GM21786 (cell line): ENCODE measurements around the gene ATXN7L1.

Experiments
- ATAC-seq: cut with Tn5 transposase; IDR thresholded peaks from one replicate; pipeline ENCODE4 v1.9.1; 2021; ENCODE audit not compliant: unreplicated experiment

Gene ATXN7L1

DNA sequence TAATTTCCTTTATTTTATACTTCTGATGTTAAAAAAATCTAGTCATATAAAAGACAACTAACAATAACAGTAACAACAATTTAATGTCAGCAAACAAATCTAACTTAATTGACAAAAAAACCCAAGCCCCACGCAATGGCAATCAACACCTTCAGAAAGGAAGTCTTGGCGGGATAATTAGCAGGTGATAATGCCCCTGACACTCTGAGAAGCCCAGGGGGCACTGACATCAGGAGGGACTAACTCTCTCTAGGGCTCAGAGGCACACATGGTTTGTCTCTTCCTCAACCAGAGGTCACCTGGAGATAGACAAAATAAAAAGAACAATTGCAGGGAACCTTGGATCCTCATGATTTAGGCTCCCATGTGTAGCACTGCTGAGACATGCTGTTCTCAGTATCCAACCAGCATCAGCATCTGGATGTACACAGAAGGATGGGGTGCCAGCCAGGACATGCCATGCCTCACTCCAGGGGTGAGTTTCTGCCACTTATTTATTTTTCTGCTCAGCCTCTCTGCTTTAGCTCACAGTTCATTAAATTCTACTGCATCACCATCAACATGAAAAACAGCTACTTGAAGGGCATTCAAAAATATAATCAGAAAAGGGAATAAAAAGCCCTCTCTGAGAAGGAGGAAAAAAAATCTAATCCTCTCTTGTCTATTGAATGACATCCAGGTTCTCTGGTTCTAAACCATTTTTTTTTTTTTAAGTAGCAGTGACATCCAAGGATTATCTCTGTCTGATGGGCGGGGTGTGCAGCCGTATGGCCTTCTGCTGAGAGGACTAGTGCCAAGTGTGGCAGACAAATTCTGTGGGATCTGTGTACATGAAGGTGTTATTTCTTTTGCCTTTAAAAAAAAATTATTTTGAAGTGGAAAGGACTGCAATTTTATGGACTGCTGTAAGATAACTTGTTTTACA is 96.3 kb downstream of the ATXN7L1 start:
- ATAC-seq, result no peak

DNA sequence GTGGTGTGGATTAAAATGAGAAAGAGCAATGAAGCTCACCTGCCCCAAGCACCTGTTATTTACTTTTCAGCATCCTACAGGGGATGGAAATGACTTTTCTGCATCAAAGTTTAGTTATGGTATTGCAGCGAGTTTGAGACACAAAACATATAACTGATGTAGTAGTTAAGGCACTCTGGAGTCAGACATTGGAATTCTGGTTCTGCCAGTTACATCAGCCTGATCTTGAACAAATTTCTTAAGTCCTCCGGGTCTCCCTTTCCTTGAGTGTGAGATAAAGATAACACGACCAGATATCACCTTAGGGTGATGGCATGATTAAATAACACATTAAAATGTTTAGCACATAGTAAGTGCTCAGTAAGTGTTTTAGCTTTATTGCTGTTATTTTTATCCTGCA is 97.4 kb downstream of the ATXN7L1 start:
- ATAC-seq, result no peak

DNA sequence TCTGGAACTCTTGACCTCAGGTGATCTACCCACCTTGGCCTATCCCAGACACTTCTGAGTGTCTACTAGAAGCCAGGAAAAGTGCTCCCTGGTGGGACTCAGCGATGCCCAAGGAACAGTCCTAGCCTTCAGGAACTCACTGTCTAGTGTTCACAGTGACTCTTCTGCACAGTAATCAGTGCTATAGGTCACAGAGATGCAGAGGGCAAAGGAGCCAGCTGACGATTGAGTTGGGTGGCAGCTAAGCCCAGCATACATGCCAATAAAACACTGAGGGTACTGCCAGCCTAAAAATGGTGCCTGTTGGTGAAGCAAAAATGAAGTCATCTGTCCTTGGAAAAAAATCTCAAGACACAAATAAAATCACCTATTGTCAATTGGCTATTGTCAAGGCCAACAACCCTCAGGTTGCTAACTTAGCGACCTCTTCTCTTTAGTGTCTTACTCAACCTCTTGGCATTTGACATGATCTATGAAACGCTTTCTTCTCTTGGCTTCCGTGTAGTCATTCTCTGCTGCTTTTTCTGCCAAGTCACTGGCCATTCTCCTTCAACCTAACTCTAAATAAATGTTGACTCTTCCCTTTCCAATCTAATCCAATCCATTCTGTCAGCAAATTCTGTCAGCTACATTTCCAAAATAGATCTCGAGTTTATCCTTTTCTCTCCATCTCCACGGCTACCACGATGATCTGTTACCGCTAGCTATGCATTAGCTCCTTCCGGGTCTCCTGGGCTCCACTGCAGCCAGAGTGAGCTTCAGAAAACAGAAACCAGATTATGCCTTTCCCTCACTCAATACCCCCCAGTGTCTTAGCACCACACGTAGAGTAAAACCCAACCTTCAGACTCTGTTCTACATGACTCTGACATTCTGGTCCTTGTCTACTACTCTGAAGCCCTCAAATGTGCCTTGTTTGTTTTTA is 99.2 kb downstream of the ATXN7L1 start:
- no peak for ATAC-seq

DNA sequence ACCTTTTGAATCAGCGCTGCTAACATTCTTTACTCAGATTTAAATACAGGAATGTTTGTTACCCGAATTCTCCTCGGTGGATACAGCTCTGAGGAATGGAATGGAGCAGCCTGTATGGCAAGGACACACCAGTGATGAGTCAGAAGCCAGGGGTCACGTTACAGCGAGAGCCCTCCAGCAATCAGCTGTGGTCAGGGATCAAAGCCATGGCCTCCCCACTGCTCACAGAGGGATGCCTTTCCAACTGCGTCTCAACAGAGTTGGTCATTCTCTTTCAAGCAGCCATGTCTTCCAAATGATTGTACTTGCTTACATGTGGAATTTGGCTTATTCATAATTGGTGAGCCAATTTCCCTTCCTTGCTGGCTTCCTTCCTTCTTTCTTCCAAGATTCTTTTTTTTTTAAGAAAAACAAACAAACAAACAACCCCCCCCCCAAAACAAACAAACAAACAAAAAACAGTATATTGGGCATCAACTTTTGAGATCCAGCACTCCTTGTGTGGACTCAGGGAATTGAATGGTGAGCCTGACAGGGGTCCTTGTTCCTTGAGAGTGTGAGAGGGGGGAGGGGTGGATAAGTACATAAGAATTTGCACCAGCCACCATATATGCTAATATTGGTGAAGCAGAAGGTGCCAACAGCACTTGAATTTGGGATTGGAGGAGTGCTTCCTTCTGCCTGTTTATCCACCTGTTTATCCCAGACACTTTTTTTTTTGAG is 100.2 kb downstream of the ATXN7L1 start:
- no peak for ATAC-seq

DNA sequence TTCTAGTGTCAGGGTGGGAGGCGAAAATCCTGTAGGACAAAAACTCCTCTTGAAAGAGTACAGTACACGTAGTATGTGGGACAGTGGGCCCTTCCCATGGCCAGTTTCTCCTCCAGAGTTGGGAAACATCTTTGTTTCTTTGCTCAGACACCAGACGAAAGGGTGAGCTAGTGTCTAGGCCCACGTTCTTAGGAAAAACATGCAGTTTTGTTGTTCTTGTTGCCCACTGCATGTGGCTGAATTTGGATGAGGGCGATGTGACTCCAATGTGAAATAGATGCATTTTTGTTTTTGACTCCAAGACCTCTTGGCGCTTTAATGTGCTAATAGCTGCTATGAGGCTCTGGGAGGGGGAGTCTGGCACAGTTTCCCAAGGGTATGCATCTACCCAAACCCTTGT is 100.8 kb downstream of the ATXN7L1 start:
- no peak for ATAC-seq

DNA sequence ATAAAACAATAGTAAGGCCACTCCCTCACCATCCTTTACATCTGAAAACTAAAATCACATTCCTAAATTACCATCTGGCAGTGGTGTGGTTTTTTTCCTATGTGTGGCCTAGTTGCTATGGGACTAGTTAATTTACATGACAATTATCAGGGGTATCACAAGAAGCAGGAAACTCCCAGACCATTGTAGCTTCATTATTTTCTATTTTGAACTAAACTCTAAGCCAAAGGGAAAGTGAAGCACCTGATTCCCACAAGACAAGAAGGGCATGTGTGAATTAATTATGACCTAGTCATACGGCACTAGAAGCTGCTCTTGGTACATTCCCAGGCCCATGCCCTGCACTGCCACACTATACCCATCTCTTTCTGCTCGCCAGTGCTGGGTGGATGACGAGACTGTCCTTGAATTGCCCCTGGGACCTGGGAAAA is 103.4 kb downstream of the ATXN7L1 start:
- ATAC-seq, result no peak

DNA sequence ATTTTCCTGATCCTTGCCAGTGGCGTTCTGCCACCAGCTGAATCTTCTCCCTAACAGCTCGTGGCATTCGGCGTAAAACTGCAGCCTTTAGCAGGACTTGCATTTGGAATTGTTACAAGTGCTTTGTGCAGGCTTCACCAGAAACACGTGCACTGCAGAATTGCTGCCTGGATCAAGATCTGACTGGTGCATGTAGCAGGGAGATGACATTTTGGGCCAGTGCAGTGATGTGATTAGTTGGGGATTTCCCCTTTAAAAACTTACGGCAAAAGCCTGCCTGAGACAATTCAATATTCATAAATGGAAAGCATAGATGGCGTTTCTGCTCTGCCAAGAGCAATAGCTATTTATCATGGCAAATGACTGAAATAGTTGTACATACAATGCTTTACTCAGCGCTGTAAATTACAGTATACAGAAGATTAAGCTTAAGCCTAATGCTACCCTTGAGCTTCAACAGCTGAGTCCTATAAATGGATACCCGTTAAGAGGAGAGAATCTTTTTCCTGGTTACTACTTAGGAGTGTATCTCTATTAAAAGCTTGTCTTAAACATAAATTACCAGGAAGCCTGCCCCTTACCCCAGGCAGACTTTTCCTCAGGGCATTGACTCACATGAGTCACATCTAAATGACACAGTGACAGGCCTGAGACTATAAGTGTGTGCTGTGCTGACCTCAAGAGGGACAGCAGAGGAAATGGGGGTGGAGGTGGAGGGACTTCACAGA is 106.3 kb downstream of the ATXN7L1 start:
- no peak for ATAC-seq

DNA sequence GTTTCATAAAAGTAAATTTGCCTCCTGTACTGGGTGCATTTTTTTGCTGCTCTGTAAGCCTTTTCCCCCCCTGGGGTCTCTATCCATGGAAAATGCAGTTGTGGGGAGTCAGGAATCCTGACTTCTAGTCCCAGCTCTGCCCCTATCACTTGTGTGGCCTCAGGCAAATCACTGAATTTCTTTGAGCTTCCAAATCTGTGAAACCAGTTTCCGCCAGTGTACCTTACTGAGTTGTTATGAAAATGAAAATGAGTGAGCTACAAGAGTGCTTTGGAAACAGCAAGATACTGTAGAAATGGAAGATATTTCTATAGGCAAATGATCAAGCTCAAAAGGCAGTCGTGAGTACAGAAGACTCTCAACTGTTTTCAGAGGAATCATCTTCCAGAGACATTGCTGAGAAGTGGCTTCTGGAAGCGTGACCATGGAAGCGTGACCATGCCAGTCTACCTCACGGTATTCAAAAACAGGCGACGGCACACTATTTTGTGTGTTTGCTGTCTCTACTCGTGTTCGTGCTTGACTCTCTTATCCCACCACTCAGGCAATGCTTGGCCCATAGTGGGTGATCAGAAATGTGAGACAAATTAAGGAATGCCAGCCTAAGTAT is 107.4 kb downstream of the ATXN7L1 start:
- peak; percentile 30 for ATAC-seq

DNA sequence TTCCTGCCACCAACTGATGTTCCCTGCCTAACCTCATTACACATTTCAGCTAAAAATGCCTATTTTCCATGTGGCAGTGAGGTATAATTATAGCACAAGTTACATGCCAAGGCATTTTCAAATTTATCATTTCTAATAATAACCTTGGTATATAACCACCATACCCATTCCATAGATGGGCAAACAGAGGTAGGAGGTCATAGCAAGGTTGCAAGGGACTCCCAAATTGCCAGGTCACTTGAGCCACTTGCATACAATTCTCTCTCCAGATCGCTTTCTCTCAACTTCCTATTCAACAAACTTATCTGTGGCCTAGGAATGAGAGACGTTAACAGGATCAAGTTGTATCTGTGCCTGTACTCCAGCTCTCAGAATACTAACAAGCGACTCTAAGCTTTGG is 108.3 kb downstream of the ATXN7L1 start:
- ATAC-seq, result no peak

DNA sequence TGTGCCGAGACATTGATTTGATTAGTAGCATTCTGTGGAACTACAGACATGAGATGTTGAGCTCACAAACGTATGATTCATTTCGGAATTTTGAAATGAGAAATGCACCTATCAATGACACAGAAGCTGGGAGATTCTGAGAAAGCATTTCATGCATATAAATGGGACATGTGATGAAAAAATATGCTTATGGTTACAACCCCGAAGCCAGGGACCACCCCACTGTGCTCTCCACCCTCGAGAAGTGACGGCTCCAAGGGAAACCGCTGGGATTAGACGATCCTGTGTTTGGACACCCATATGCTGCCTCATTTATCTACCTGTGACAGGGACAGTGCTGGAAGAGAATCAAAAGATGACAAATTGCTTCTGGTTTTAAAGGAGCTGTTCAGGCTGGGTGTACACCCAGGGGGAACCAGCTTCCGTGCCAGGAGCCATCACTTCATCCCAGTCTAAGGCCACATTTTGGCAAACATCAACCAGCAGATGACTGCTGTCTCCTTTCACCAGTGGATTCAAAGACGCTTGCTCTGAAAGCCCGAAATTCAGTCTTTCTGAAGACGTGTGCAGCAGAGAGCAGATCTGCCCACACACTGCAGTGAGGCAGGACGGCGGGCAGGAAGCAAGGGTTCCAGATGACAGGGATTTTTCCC is 109.9 kb downstream of the ATXN7L1 start:
- ATAC-seq, result peak; percentile 37

DNA sequence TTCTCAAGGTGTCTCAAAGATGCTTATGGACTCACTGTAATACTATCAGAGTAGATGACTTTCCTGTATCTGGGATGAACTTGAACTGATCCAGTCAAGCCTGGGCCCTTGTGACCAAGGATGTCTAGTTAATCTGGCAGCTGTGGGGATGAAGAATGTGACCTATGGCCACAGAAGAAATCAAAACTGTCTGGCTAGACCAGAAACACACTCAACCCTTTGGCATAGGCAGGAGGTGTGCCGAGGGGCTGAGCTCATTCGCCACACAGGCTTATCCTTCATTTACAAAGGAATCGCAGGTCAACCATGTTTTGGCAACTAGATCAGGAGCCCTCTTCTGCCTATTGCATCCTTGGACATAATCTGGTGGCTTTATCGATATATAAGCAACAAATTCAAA is 110.6 kb downstream of the ATXN7L1 start:
- ATAC-seq, result no peak

DNA sequence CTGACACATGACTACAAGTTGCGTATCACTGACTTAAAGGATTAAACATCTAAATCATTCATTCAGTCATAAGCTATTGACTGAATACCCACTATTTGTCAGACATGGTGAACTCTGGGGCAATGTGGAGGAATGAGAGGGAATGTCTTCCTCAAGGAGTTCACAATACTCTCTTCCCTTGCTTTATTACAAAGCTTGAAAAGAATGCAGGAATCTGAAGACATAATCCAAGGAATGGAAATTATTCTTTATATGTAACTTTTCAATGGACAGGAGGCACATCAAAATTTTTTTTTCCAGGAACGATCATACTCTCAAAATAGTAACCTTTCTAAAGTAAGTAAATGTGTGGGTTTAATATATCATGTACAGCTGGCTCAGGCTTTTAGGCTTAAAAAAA is 111.9 kb downstream of the ATXN7L1 start:
- ATAC-seq, result no peak

DNA sequence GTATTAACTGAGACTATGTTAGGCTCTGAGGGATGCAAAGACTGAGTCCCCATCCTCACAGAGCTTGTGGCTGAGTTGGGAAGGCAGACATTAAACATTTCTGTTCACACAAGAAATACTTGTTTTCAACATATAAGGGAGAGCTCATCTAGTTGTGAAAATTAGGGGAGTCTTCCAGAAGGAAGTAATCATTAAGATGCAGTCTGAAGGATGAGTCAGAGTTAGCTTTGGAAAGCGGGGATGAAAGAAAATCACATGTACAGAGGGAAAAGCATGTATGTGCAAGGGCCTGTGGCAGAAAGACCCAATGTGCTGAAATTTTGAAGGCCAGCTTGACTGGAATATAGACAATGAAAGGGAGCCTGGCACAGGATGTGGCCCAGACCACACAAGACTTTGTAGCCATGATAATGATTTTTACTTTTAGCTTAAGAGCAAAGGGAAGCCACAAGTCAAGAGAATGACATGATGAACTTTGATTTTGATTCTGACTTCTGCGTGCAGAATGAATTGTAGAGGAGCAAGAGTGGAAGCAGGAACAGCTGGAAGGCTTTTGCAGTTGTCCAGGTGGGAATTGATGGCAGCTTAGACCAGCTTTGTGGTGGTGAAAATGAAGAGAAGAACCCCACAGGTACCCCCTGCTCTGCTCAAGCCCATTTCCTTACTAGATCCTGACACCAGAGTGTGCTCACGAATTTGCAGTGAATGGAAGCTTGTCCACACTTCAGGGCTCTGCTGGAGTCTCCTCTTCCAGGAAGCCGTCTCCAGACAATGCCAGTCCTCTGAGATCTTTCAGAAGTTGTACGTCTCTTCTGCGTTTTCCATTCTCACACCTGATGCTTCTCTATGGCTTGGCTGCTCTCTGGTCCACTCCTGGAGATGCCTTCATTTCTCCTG is 115.6 kb downstream of the ATXN7L1 start:
- ATAC-seq, result no peak

DNA sequence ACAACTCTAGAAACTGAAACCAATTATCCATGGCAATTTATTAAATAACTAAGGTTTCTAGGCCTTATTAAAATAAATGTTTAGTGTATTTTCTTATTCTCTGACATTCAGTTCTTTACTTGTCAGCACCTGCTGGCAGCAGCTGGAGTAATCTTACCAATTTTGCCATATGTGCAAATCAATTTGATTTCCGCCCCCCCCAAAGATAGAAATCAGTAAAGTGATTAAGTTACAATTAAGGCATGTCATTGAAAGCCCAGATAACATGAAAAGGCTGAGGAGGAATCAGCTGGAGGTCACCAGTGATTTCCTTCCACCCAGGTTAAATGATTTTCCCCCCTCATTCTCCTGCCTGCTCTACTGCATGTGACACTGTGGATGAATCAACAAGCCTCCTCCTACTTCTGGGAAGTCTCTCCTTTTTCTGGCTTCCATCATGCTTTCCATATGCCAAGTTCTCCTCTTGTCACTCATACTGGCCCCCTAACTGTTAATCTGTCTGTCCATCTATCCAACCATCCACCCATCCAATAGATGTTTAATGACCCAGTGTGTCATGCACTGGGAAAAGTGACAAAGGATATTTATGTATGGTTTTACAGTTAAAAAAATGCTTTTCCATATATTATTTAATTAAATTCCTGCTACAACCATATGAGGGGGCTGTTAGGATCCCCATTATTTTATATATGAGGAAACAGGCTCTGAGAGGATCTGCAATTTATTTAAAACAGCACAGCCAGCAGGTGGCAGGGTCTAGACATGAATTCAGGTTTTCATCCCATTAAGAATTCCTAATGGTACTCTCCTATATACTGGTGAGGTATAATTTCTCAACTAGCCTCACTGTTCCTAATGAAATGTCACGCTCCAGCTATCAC is 116.5 kb downstream of the ATXN7L1 start:
- ATAC-seq, result no peak

DNA sequence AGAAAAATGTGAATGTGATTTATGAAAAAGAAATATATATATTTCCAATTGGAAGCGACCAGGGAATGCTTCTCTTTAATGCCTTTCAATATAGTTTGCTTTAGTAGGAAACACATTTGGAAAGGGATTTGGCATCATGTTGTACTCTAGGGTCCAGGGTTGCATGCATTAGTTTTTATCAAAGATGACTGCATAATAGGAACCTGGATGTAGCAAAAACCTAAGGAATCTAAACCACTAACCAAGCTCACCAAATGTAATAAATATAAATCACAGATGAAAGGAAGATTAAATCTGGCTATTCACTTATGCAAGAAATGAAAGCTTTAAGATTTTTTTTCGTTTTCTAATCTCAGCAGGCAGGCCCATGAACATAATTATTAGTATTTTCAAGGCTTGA is 120.0 kb downstream of the ATXN7L1 start:
- ATAC-seq, result no peak

DNA sequence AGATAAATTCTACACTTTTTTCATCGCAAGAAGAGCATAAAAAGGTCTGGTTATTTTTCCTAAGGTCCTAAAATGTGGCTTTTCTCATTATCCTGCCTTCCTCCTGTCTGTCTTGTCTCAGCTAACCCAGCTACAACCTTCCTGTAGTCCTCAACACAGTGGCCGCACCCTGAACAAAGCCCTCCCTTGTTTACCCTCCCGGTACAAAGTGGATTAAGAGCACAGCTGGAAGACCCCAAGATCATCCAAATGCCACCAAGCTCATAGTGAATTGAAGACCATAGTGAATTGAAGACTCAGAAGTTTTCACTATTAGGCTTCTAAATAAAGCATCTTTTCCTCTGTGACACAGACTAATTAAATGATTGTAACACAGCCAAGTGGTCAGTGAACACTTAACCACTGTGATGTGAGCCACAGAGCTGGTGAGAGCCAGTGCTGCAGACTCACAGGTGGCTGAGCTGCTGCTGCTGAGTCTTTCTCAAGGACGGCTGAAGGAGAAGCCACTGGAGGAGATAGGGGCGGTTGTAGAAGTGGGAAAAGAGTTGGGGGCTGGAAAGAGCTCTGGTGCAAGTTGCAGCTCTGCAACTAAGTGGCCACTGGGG is 123.6 kb downstream of the ATXN7L1 start:
- ATAC-seq, result no peak

DNA sequence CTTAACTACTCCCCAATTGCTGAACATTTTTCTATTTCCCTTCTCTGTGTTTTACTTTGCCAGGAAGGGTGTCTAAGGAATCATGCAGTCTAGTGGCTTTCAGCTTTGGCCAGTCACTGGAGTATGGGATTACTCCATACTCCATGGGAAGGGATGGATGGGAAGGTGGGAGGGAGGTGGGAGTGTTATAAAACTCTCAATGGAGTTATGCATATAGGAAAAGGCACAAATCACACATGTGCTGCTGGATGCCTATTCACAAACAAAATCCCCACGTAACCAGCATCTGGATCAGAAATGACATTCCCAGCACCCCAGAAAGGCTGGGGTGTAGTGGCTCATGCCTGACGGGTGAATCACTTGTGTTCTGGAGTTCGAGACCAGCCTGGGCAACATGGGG is 125.3 kb downstream of the ATXN7L1 start:
- ATAC-seq, result no peak
